BE2C (cell line): ENCODE results near the gene UBXN7.

Experiments used
- DNase-seq: peaks from one replicate; pipeline ENCODE4 v3.0.0-alpha.2; 2020
- H3K27me3 ChIP-seq: fragments of 250-450 bp; sonication (Bioruptor Pico); 2 replicates; pipeline ENCODE4 v1.5.1; 2020; ENCODE audit warnings: mild to moderate bottlenecking
- H3K36me3 ChIP-seq: fragments of 250-450 bp; sonication (Bioruptor Pico); 2 replicates; pipeline ENCODE4 v1.5.1; 2020; ENCODE audit warnings: mild to moderate bottlenecking
- H3K4me1 ChIP-seq: fragments of 250-450 bp; sonication (Bioruptor Pico); 2 replicates; pipeline ENCODE4 v1.5.1; 2020
- H3K4me3 ChIP-seq: 2 replicates; pipeline ENCODE4 v1.5.1; 2011; ENCODE audit warnings: low read depth, low read length
- H3K9me3 ChIP-seq: fragments of 250-450 bp; sonication (Bioruptor Pico); 2 replicates; pipeline ENCODE4 v1.5.1; 2020
- TF ChIP-seq, protein P1 (sequence below): IDR thresholded peaks from 2 replicates; pipeline ENCODE4 v1.5.1; 2012; ENCODE audit warnings: mild to moderate bottlenecking, low read depth, low read length

UBXN7 gene

DNA sequence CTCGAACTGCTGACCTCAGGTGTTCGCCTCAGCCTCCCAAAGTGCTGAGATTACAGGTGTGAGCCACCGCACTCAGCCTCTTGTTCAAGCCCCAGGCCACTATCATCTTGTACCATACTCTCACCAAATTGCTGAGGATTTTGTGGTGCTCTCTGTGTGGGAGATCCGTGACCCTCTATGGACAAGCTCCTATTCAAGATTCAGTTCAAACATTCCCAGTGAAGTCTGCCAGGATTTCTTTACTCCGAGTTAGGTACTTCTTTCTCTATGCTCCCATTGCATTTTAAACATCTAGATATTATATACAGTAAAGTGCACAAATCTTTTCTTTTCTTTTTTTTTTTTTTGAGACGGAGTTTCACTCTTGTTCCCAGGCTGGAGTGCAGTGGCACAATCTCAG lies 93.2 kb downstream of the UBXN7 start:
- H3K27me3 ChIP-seq = no peaks in the 10 kb centered on the region
- no peak overlapping the region for H3K4me3 ChIP-seq
- no peaks in the 10 kb centered on the region for H3K36me3 ChIP-seq
- TF ChIP-seq, protein P1, sequence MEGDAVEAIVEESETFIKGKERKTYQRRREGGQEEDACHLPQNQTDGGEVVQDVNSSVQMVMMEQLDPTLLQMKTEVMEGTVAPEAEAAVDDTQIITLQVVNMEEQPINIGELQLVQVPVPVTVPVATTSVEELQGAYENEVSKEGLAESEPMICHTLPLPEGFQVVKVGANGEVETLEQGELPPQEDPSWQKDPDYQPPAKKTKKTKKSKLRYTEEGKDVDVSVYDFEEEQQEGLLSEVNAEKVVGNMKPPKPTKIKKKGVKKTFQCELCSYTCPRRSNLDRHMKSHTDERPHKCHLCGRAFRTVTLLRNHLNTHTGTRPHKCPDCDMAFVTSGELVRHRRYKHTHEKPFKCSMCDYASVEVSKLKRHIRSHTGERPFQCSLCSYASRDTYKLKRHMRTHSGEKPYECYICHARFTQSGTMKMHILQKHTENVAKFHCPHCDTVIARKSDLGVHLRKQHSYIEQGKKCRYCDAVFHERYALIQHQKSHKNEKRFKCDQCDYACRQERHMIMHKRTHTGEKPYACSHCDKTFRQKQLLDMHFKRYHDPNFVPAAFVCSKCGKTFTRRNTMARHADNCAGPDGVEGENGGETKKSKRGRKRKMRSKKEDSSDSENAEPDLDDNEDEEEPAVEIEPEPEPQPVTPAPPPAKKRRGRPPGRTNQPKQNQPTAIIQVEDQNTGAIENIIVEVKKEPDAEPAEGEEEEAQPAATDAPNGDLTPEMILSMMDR = no peak
- DNase-seq = no peak
- H3K9me3 ChIP-seq = no peaks in the 10 kb centered on the region
- no peaks in the 10 kb centered on the region for H3K4me1 ChIP-seq

DNA sequence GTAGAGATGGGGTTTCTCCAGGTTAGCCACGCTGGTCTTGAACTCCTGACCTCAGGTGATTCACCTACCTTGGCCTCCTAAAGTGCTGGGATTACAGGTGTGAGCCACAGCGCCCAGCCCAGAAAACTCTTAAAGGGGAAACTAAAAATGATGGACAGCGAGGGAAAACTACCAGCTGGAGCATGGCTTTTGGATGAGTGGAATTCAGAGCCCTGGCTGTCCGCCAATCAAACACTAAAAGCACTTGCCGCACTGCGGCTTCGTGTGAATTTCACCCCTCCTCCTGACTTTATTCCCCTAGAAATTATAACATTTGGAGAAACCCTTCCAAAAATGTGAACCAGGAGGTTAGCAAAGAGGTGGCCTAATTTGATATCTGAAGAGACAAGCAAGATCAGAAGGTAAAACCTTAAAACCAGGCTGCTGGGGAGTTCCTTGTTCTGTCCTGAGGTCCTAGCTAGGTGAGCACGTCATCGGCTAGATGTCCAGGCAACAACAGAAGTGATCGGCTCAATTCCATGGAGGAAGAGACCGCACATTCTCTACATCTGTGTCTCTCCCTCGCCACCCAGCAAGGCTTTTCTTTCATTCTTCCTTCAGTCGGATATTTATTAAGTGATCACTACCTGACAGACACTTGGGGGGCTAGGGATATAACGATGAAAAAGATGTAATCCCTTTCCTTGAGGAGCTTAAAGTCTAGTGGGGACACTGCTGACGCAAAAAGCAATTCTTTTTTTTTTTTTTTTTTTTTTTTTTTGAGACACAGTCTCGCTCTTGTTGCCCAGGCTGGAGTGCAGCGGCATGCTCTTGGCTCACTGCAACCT lies 95.7 kb downstream of the UBXN7 start:
- Histone ChIP-seq H3K27me3 (no peaks in the 10 kb centered on the region), H3K9me3 (no peaks in the 10 kb centered on the region), H3K4me1 (no peaks in the 10 kb centered on the region), H3K36me3 (no peaks in the 10 kb centered on the region), H3K4me3 (no peak overlapping the region)
- DNase-seq = no peak
- TF ChIP-seq, protein P1 = no peak

DNA sequence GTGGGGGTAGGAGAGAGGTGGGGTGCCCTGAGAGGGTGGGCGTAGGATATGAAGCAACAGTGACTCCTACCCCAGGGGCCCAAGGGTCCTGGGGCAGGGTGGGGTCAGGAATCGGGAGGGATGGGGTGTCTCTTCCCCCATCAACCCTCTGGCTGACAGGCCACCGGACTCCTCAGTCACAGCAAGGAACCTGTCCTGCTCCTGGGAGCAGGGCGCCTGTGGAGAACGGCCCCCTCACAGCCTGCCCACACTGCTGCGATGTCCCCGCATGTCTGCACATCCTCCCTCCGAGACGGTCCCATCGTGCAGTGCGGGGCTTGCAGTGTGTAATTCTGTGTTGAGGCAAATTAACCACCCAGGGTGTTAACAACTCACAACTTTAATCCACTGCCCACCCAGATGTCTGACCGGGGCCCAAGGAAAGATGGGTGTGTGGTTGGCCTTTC lies 96.7 kb downstream of the UBXN7 start:
- TF ChIP-seq, protein P1 = no peak
- H3K4me3 ChIP-seq = no peak overlapping the region

DNA sequence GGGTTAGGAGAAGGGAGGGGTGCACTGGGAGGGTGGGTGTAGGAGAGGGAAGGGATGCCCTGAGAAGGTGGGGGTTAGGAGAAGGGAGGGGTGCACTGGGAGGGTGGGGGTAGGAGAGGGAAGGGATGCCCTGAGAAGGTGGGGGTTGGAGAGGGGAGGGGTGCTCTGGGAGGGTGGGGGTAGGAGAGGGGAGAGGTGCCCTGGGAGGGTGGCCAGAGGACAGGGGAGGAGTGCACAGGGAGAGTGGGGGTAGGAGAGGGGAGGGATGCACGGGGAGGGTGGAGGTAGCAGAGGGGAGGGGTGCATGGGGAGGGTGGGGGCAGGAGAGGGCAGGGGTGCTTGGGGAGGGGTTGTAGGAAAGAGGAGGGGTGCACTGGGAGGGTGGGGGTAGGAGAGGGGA lies 97.2 kb downstream of the UBXN7 start:
- H3K27me3 ChIP-seq = no peaks in the 10 kb centered on the region
- no peak overlapping the region for H3K4me3 ChIP-seq
- H3K9me3 ChIP-seq = no peaks in the 10 kb centered on the region
- no peaks in the 10 kb centered on the region for H3K36me3 ChIP-seq
- DNase-seq = no peak
- TF ChIP-seq, protein P1 = no peak
- H3K4me1 ChIP-seq = no peaks in the 10 kb centered on the region

More for the DNA sequence above, 96.7 kb downstream of the UBXN7 start:
- Histone ChIP-seq H3K9me3 (no peaks in the 10 kb centered on the region), H3K36me3 (no peaks in the 10 kb centered on the region), H3K4me1 (no peaks in the 10 kb centered on the region), H3K27me3 (no peaks in the 10 kb centered on the region)
- no peak for DNase-seq

DNA sequence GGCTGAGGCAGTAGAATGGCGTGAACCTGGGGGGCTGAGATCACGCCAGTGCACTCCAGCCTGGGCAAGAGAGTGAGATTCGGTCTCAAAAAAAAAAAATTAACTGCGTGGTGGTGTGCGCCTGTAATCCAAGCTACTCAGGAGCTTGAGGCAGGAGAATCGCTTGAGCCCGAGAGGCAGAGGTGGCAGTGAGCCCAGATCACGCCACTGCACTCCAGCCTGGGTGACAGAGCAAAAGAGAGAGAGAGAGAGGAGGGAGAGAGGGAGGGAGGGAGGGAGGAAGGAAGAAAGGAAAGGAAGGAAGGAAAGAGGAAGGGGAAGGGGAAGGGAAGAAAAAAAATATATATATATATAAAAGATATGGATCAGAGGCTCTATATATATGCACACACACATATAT lies 100.1 kb downstream of the UBXN7 start:
- H3K9me3 ChIP-seq = no peaks in the 10 kb centered on the region
- TF ChIP-seq, protein P1 = no peak
- no peaks in the 10 kb centered on the region for H3K4me1 ChIP-seq
- no peak for DNase-seq
- H3K27me3 ChIP-seq = no peaks in the 10 kb centered on the region
- H3K4me3 ChIP-seq = no peak overlapping the region
- no peaks in the 10 kb centered on the region; the same call in 1 of the 2 replicates for H3K36me3 ChIP-seq

DNA sequence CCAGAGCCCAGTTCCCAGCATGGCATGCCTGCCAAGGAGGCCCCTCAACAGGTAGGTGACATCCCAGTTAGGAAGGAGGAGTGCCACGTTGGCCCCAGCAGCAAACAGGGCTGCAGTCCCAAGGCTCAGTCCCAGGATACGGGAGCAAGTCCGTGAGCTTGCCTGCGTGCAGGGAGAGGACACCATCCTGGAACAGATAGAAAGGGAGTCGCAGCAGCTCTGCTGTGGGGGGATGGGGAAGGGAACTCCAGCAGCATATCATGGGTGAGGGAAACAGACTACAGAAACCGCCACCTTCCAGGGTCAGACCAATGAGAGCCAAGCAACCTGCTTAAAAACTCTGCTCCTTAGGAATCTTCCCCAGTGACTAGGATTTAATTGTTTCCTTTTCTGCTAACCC lies 104.8 kb downstream of the UBXN7 start:
- no peak overlapping the region for H3K4me3 ChIP-seq
- H3K27me3 ChIP-seq = no peaks in the 10 kb centered on the region
- H3K4me1 ChIP-seq = no peaks in the 10 kb centered on the region; the same call in 1 of the 2 replicates
- DNase-seq = no peak
- H3K36me3 ChIP-seq = no peaks in the 10 kb centered on the region; the same call in 1 of the 2 replicates
- TF ChIP-seq, protein P1 = no peak
- no peaks in the 10 kb centered on the region for H3K9me3 ChIP-seq
